ENCODE data around the gene GDPD3. TPM values are rescaled to one million over a fixed set of nuclear protein-coding genes. Genes with fewer than 3 reads are reported as not detected.

GDPD3 gene
- total RNA-seq, 2 donors from 2014 or later = 2.7 to 6.5 TPM

- H3K27me3 Mint-ChIP-seq (ENCODE audit: insufficient read depth) = peaks cover 8% of the 10 kb centered on the region
- Histone ChIP-seq H3K36me3 (ENCODE audit: control insufficient read depth, insufficient read depth, low read length) (no peaks in the 10 kb centered on the region), H3K27ac (ENCODE audit: low read depth, low read length) (no peak overlapping the region), H3K27me3 (ENCODE audit: control insufficient read depth, insufficient read depth, low read length, poor library complexity, severe bottlenecking) (no peaks in the 10 kb centered on the region), H3K4me3 (ENCODE audit: low read length) (no peak overlapping the region), H3K4me1 (ENCODE audit: control insufficient read depth, insufficient read depth, low read length) (no peaks in the 10 kb centered on the region), H3K9ac (ENCODE audit: extremely low read depth, low read length, poor library complexity, severe bottlenecking) (no peak overlapping the region), H3K9me3 (ENCODE audit: control insufficient read depth, low read length) (peaks cover 14% of the 10 kb centered on the region)
- H3K9me3 Mint-ChIP-seq = peaks cover 19% of the 10 kb centered on the region
- WGBS, 2 experiments (ENCODE audit: insufficient coverage in 1 of 2, insufficient read length in 1 of 2) = 94 to 95% methylated on average over 4 to 7 of the region's 9 CpGs
- H3K36me3 Mint-ChIP-seq (ENCODE audit: low read depth) = no peaks in the 10 kb centered on the region
- DNase-seq = no peak
- no peak for TF ChIP-seq CTCF (conservative IDR thresholded peaks at IDR 0.05)
- no peak overlapping the region for H3K27ac Mint-ChIP-seq
- H3K4me3 Mint-ChIP-seq = no peak overlapping the region
- no peaks in the 10 kb centered on the region for H3K4me1 Mint-ChIP-seq
Observed at GRCh38 chr16:30152517-30152916, 39.2 kb upstream of the GDPD3 start.

DNA sequence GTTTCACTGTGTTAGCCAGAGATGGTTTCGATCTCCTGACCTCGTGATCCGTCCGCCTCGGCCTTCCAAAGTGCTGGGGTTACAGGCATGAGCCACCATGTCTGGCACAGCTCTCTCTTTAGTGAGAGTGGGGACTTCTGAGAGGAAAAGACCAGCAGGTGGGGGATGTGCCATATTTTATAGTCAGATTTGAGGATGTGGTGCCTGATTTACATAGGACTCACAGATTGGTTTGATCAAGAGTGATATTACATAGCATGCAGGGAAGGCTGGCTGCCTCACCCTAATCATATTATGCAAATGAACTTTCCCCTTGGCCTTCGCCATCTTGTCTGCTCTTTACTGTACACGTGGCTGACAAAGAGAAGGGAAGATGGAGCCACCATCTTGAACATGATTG is 37.8 kb upstream of the GDPD3 start:
- Mint-ChIP-seq H3K4me1 (no peaks in the 10 kb centered on the region), H3K27me3 (ENCODE audit: insufficient read depth) (peaks cover 8% of the 10 kb centered on the region), H3K36me3 (ENCODE audit: low read depth) (no peaks in the 10 kb centered on the region)

GRCh38 chr16:30149250-30149930 is 36.1 kb upstream of the GDPD3 start:
- TF ChIP-seq CTCF (conservative IDR thresholded peaks at IDR 0.05) = no peak
- no peaks in the 10 kb centered on the region for H3K36me3 ChIP-seq (ENCODE audit: control insufficient read depth, insufficient read depth, low read length)
- Mint-ChIP-seq H3K9me3 (peaks cover 18% of the 10 kb centered on the region), H3K4me1 (no peaks in the 10 kb centered on the region), H3K4me3 (no peak overlapping the region), H3K27ac (no peak overlapping the region), H3K27me3 (ENCODE audit: insufficient read depth) (peaks cover 8% of the 10 kb centered on the region), H3K36me3 (ENCODE audit: low read depth) (no peaks in the 10 kb centered on the region)
- H3K4me1 ChIP-seq (ENCODE audit: control insufficient read depth, insufficient read depth, low read length) = no peaks in the 10 kb centered on the region
- DNase-seq = no peak
- peaks cover 14% of the 10 kb centered on the region for H3K9me3 ChIP-seq (ENCODE audit: control insufficient read depth, low read length)
- no peak overlapping the region for H3K9ac ChIP-seq (ENCODE audit: extremely low read depth, low read length, poor library complexity, severe bottlenecking)
- 87 to 100% methylated on average over 1 to 5 of the region's 5 CpGs for WGBS, 2 experiments (ENCODE audit: insufficient coverage in 1 of 2, insufficient read length in 1 of 2)
- no peak overlapping the region for H3K4me3 ChIP-seq (ENCODE audit: low read length)
- H3K27ac ChIP-seq (ENCODE audit: low read depth, low read length) = no peak overlapping the region
- H3K27me3 ChIP-seq (ENCODE audit: control insufficient read depth, insufficient read depth, low read length, poor library complexity, severe bottlenecking) = no peaks in the 10 kb centered on the region

More for the DNA sequence above, 37.8 kb upstream of the GDPD3 start:
- H3K9ac ChIP-seq (ENCODE audit: extremely low read depth, low read length, poor library complexity, severe bottlenecking) = no peak overlapping the region
- no peaks in the 10 kb centered on the region for H3K36me3 ChIP-seq (ENCODE audit: control insufficient read depth, insufficient read depth, low read length)
- DNase-seq = no peak
- no peak for TF ChIP-seq CTCF (conservative IDR thresholded peaks at IDR 0.05)
- 90 to 96% methylated on average over 7 of the region's 7 CpGs for WGBS, 2 experiments (ENCODE audit: insufficient coverage in 1 of 2, insufficient read length in 1 of 2)
- no peak overlapping the region for H3K27ac Mint-ChIP-seq
- H3K4me3 Mint-ChIP-seq = no peak overlapping the region
- peaks cover 18% of the 10 kb centered on the region for H3K9me3 Mint-ChIP-seq
- H3K4me1 ChIP-seq (ENCODE audit: control insufficient read depth, insufficient read depth, low read length) = no peaks in the 10 kb centered on the region
- no peak overlapping the region for H3K27ac ChIP-seq (ENCODE audit: low read depth, low read length)
- no peaks in the 10 kb centered on the region for H3K27me3 ChIP-seq (ENCODE audit: control insufficient read depth, insufficient read depth, low read length, poor library complexity, severe bottlenecking)
- no peak overlapping the region for H3K4me3 ChIP-seq (ENCODE audit: low read length)
- peaks cover 14% of the 10 kb centered on the region for H3K9me3 ChIP-seq (ENCODE audit: control insufficient read depth, low read length)

All from endodermal cell (in vitro differentiated cells).